ENCODE results near the gene ELK3. TPM values are rescaled to one million over a fixed set of nuclear protein-coding genes. Genes with fewer than 3 reads are reported as not detected.
"Not testable (repeated sequence)": the region's sequence is repeated elsewhere in the genome, so short reads cannot be mapped to it uniquely, and the experiment has no call there.

Gene ELK3
- total RNA-seq, 1 donor from 2014 or later = 5.3 TPM

GRCh38 chr12:96310067-96310466, 115.9 kb downstream of the ELK3 start:
- H3K4me3 ChIP-seq (ENCODE audit: low read depth, low read length) = no peak overlapping the region
- DNase-seq (ENCODE audit: low read depth) (no peak), FAIRE-seq (no peak)
- peaks cover 2% of the 10 kb centered on the region for H3K36me3 ChIP-seq (ENCODE audit: control insufficient read depth, insufficient read depth, low read length)
- no peaks in the 10 kb centered on the region for H3K27me3 ChIP-seq (ENCODE audit: control insufficient read depth, insufficient read depth, low read length)
- no peak for TF ChIP-seq CTCF (IDR thresholded peaks at IDR 0.05; ENCODE audit: insufficient read depth, low read length, severe bottlenecking)

GRCh38 chr12:96311191-96311590, 117.0 kb downstream of the ELK3 start:
- no peak for TF ChIP-seq CTCF (IDR thresholded peaks at IDR 0.05; ENCODE audit: insufficient read depth, low read length, severe bottlenecking)
- no peak for FAIRE-seq
- no peak for DNase-seq (ENCODE audit: low read depth)
- H3K4me3 ChIP-seq (ENCODE audit: low read depth, low read length) = no peak overlapping the region
- H3K36me3 ChIP-seq (ENCODE audit: control insufficient read depth, insufficient read depth, low read length) = peaks cover 1% of the 10 kb centered on the region
- no peaks in the 10 kb centered on the region for H3K27me3 ChIP-seq (ENCODE audit: control insufficient read depth, insufficient read depth, low read length)

- Histone ChIP-seq H3K36me3 (ENCODE audit: control insufficient read depth, insufficient read depth, low read length) (peaks cover 1% of the 10 kb centered on the region), H3K4me3 (ENCODE audit: low read depth, low read length) (no peak overlapping the region), H3K27me3 (ENCODE audit: control insufficient read depth, insufficient read depth, low read length) (no peaks in the 10 kb centered on the region)
- FAIRE-seq = no peak
- DNase-seq (ENCODE audit: low read depth) = no peak
- TF ChIP-seq CTCF (IDR thresholded peaks at IDR 0.05; ENCODE audit: insufficient read depth, low read length, severe bottlenecking) = no peak
These were observed 119.4 kb downstream of the ELK3 start for GRCh38 chr12:96313606-96314005.

- Histone ChIP-seq H3K27me3 (ENCODE audit: control insufficient read depth, insufficient read depth, low read length) (no peaks in the 10 kb centered on the region), H3K36me3 (ENCODE audit: control insufficient read depth, insufficient read depth, low read length) (peaks cover 1% of the 10 kb centered on the region), H3K4me3 (ENCODE audit: low read depth, low read length) (no peak overlapping the region)
- no peak for FAIRE-seq
- peak; percentile 17 for DNase-seq (ENCODE audit: low read depth)
- no peak for TF ChIP-seq CTCF (IDR thresholded peaks at IDR 0.05; ENCODE audit: insufficient read depth, low read length, severe bottlenecking)
These were observed 120.5 kb downstream of the ELK3 start for GRCh38 chr12:96314723-96315122.

- FAIRE-seq; H3K27me3 ChIP-seq (ENCODE audit: control insufficient read depth, insufficient read depth, low read length); H3K36me3 ChIP-seq (ENCODE audit: control insufficient read depth, insufficient read depth, low read length): not testable (repeated sequence)
- DNase-seq (ENCODE audit: low read depth) = peak; percentile 32
- peak overlapping the region; percentile 26 for H3K4me3 ChIP-seq (ENCODE audit: low read depth, low read length)
These were observed 121.7 kb downstream of the ELK3 start for GRCh38 chr12:96315741-96316481.

GRCh38 chr12:96317801-96318200, 123.6 kb downstream of the ELK3 start:
- not testable (repeated sequence) for DNase-seq (ENCODE audit: low read depth); FAIRE-seq; H3K36me3 ChIP-seq (ENCODE audit: control insufficient read depth, insufficient read depth, low read length); H3K4me3 ChIP-seq (ENCODE audit: low read depth, low read length); H3K27me3 ChIP-seq (ENCODE audit: control insufficient read depth, insufficient read depth, low read length)

Other genes starting within 250 kb of the ELK3 start
- 0.26 and 0.79 TPM in 2 replicates for gene HAL, start 198.0 kb upstream of the ELK3 start, total RNA-seq
- 66.2 and 83.5 TPM in 2 replicates for gene LTA4H, start 158.8 kb upstream of the ELK3 start, total RNA-seq
- 28.3 and 34.5 TPM in 2 replicates for gene CDK17, start 206.1 kb downstream of the ELK3 start, total RNA-seq

Measured in bronchial epithelial cell (primary cell).